Right lobe of liver (tissue), 4 donors: Measurements from ENCODE around the gene FAAH.

Experiments used
- CTCF ChIP-seq, 4 donors: fragments of 200-600 bp in 3 of 4; fragments of 450-650 bp in 1 of 4; IDR thresholded peaks; one replicate each; pipeline versions ENCODE4 v1.5.1 to v1.8.0; 2016 to 2022; ENCODE audit warnings: antibody characterized with exemption in 4 of 4, mild to moderate bottlenecking in 2 of 4
- POLR2A ChIP-seq: fragments of 450-650 bp; IDR thresholded peaks from one replicate; pipeline ENCODE4 v1.6.1; 2017; ENCODE audit warnings: antibody characterized with exemption, mild to moderate bottlenecking
- donor health status: DM: no; HTN: no; CAD: no.
- donor health status: DM: no; HTN: no; CAD: no.
- donor health status: DM: no; HTN: yes; CAD: no.

DNA sequence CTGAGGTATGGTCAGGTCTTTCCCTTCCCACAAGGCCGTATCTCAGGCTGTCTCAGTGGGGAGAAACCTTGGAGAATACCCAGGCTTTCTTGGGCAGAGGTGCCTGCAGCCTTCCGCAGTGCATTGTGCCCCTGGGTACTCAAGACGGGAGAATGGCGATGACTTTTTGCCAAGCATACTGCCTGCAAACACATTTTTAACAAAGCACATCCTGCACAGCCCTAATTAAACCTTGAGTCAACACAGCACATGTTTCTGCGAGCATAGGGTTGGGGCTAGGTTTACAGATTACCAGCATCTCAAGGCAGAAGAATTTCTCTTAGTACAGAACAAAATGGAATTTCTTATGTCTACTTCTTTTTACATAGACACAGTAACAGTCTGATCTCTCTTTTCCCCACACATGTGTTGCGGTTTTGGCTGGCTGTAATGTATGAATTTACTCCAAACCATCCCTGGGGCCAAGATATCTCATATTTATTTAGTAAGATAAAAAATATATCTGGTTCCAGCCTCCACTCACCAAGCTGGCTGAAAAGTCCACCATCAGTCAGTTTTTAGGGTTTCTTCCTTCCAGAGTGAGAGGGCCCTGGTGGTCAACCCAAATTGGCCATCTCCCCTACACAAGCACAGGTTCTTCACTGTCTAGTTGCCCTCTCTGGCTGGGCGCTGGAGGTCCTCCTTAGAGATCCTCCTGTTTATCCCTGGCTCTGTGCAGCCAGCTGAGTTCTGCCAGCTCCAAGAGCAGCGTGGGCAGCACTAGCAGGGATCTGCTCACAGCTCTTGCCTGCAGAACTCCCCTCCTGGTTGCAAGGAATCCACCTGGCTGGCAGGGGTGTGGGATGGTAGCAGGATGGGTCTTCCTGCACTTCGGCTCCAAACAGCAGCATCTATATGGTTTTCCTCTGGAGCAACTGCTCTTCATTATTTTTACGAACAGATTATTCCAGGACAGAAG, 2.6 kb downstream of the FAAH start:
- TF ChIP-seq CTCF (IDR thresholded peaks at IDR 0.05) (no peak), POLR2A (no peak)
